HG03139 (cell line): ENCODE data around the gene SLC25A44.
"Not testable (repeated sequence)": the region's sequence is repeated elsewhere in the genome, so short reads cannot be mapped to it uniquely, and the experiment has no call there.

Experiments used
- ATAC-seq: cut with Tn5 transposase; IDR thresholded peaks from one replicate; pipeline ENCODE4 v1.9.1; 2021; ENCODE audit not compliant: unreplicated experiment

The SLC25A44 gene

DNA sequence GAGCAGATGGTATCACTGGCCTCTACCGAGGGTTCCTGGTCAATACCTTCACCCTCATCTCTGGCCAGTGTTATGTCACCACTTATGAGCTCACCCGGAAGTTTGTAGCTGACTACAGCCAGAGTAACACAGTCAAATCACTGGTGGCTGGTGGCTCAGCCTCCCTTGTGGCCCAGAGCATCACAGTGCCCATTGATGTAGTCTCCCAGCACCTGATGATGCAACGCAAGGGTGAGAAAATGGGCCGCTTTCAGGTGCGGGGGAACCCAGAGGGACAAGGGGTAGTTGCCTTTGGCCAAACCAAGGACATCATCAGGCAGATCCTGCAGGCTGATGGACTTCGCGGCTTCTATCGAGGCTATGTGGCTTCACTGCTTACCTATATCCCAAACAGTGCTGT is 6.1 kb downstream of the SLC25A44 start:
- no peak for ATAC-seq

DNA sequence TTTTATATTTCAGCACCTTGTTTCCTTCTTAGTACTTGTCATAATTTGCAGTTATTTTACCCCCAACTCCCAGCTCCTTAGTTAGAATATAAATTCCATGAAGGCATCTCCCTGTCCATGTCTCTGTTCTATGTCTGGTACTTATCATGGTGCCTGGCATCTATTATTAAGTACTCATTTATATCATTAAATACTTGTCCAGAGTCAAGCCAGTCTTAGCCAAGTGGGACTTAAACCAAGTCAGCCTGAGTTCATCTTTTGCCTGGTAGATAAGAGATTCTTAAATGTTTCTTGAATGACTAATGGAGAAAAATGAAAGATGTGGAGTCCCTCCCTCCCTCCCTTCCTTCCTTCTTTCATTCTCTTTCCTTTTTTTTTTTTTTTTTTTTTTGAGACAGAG is 9.4 kb downstream of the SLC25A44 start:
- no peak for ATAC-seq

DNA sequence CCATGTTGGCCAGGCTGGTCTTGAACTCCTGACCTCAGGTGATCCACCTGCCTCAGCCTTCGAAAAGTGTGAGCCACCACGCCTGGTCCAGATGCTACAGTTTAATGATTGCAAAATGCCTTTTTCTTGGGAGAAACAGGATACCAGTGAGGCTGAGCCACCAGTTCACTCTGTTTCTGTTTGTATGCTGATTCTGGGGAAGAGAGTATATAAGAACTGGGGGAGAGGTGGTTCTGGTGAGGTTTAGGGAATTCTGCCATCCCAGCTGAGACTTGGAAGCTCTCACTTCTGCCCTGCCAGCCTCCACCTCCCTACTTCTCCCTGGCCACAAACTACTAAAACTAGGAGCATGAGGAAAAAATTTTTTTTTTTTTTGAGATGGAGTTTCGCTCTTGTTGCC is 10.8 kb downstream of the SLC25A44 start:
- ATAC-seq: no peak

DNA sequence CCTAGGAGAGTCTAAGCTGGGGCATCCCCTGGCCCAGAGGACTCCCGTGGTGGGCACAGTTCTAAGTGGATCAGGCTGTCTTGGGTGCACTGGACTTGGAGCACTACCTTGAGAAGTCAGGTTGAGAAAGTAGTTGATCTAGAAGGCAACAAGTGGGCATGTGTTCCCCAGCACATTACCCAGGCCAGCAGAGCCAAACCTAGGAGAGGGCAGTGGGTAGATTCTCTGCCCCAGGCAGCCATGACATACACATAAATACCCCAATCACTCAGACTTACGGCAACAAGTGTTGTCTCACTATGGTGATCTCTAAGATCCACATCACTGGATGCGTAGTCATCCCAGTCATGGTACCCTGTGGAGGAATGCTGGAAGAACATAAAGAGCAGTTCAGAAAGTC is 17.3 kb downstream of the SLC25A44 start:
- ATAC-seq: no peak

DNA sequence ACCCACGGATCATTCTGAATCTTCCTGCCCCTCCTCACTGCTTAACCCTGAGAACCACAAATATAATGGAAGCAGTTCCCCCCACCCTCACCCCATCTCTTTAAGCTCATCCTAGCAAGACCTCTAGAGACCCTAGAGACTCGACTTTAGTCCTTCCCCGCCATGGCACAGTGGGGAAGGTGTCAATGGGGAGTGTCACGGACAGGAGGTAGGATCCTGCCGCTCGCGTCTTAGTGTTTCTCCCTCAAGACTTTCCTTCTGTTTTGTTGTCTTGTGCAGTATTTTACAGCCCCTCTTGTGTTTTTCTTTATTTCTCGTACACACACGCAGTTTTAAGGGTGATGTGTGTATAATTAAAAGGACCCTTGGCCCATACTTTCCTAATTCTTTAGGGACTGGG is 18.2 kb downstream of the SLC25A44 start:
- no peak for ATAC-seq

DNA sequence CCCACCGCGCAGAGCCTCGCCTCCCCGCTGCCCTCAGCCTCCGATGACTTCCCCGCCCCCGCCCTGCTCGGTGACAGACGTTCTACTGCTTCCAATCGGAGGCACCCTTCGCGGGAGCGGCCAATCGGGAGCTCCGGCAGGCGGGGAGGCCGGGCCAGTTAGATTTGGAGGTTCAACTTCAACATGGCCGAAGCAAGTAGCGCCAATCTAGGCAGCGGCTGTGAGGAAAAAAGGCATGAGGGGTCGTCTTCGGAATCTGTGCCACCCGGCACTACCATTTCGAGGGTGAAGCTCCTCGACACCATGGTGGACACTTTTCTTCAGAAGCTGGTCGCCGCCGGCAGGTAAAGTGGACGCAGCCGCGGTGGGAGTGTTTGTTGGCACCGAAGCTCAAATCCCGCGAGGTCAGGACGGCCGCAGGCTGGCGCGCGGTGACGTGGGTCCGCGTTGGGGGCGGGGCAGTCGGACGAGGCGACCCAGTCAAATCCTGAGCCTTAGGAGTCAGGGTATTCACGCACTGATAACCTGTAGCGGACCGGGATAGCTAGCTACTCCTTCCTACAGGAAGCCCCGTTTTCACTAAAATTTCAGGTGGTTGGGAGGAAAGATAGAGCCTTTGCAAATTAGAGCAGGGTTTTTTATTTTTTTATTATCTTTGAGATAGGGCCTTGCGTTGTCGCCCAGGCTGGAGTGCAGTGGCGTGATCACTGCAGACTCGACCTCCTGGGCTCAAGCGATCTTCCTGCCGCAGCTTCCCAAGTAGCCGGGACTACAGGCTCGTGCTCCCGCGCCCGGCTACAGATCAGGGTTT is 19.1 kb downstream of the SLC25A44 start, which contains the start of gene PMF1:
TSS of gene PMF1 (plus strand) at position 175 of the 811 bp plus-strand sequence. CDS start at position 184, 9 bp downstream.
- peak; percentile 83 for ATAC-seq

DNA sequence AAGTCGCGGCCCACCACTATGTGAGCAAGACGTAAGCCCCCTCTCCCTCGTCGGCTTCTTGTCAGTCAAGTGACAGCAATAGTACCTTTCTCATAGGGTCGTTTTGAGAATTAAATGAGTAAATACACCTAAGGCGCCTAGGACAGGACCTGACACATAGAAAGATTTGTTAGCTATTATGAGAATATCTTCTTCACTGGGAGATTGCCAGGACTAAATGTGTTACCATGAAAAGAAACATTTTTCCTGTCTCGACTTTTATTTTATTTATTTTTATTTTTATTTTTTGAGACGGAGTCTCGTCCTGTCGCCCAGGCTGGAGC is 19.7 kb downstream of the SLC25A44 start:
- ATAC-seq: no peak

DNA sequence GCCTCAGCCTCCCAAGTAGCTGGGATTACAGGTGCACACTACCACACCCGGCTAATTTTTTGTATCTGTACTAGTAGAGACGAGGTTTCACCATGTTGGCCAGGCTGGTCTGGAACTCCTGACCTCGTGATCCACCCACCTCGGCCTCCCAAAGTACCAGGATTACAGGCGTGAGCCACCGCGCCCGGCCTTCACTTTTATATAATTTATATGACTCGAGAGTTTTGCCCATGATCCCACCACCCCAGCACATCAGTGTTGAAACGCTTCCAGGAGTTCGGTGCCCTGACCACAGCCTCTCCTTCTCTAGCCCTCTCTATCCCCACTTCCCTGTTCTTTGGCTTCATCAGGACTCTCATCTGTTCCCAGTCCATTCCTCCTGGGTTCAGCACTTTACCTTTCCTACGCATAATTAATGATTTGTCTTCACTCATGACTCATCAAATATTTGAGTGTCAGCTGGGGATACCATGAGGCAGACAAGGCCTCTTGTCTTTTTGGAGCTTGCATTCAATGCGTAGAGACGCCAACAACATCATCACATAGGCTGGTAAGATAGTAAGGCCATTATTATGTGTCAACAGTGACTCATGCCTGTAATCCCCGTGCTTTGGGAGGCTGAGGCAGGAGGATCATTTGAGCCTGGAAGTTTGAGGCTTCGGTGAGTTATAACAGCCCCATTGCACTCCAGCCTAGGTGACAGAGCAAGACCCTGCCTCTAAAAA is 20.3 kb downstream of the SLC25A44 start:
- ATAC-seq: no peak

DNA sequence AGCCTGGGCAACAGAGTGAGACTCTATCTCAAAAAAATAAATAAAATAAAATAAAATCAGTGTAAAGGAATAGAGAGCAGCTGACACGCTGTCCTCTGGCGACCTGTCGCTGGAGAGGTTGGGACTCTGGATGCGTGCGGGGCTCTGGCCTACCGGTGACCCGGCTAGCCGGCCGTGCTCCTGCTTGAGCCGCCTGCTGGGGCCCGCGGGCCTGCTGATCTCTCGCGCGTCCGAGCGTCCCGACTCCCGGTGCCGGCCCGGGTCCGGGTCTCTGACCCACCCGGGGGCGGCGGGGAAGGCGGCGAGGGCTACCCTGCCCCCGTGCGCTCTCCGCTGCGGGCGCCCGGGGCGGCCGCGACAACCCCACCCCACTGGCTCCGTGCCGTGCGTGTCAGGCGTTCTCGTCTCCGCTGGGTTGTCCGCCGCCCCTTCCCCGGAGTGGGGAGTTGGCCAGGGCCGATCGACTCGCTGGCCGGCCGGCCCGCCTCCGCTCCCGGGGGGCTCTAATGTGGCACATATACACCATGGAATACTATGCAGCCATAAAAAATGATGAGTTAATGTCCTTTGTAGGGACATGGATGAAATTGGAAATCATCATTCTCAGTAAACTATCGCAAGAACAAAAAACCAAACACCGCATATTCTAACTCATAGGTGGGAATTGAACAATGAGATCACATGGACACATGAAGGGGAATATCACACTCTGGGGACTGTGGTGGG is 22.6 kb downstream of the SLC25A44 start:
- not testable (repeated sequence) for ATAC-seq

DNA sequence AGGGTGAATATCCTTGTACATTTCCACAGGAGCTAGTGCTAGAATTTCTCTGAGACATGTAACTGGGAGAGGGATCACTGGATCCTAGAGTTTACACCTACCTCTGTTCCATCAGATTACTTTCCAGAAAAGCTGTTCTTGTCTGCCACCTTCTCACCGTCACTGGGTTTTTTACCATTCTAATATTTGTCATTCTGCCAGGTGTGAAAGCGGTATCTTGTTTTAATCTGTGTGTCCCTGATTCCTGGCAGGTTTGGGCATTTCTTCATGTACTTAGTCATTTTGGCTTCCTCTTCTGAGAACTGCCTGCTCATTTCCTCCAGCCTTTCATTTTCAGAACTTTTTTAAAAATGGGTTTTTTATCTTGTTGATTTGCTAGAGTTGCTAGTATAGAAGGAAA is 24.0 kb downstream of the SLC25A44 start:
- ATAC-seq: no peak

DNA sequence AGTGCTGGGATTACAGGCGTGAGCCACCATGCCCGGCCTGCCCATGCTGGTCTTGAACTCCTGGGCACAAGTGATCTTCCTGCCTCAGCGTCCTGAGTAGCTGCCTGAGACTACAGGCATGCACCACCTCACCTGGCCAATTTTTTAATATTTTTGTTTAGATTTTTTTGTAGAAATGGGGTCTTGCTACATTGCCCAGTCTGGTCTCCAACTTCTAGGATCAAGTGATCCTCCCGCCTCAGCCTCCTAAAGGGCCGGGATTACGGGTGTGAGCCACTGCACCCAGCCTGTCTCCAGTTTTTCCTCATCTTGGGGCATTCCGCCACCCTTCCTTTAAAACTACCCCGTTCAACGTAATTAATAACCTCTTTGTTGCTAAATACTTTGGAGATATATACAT is 26.3 kb downstream of the SLC25A44 start:
- no peak for ATAC-seq

DNA sequence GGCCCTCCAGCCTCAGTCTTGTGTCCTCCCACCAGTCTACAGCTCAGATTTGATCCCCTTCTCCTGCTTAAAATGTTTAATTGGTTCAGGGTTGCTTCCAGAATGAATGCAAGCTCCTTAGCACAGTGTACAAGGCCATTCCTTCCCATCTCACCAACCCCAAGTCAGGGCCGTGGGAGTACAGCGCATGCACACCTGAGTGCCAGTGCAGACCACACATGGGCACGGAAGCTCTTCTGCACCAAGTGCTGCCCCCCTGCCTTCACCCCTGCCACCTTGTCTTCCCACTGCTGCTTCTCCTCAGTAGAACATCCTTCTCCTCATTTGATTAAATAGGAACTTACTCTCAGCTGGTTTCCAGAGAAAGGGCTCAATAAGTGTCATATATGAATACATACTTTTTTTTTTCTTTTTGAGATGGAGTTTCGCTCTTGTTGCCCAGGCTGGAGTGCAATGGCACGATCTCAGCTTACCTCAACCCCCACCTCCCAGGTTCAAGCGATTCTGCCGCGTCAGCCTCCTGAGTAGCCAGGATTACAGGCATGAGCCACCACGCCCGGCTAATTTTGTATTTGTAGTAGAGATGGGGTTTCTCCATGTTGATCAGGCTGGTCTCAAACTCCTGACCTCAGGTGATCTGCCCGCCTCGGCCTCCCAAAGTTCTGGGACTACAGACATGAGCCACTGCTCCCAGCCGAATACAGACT is 28.2 kb downstream of the SLC25A44 start:
- ATAC-seq: no peak

DNA sequence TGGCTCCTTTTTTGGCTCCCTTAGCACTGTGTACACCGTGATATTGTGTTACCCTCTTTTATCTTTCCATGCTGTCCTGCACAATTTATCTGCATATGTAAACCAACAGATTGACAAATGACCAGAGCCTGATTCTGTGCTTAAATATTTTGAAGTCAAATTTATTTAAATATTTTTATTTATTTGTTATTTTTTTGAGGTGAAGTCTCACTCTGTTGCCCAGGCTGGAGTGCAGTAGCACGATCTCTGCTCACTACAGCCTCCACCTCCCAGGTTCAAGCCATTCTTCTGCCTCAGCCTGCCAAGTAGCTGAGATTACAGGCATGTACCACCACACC is 31.7 kb downstream of the SLC25A44 start:
- no peak for ATAC-seq

DNA sequence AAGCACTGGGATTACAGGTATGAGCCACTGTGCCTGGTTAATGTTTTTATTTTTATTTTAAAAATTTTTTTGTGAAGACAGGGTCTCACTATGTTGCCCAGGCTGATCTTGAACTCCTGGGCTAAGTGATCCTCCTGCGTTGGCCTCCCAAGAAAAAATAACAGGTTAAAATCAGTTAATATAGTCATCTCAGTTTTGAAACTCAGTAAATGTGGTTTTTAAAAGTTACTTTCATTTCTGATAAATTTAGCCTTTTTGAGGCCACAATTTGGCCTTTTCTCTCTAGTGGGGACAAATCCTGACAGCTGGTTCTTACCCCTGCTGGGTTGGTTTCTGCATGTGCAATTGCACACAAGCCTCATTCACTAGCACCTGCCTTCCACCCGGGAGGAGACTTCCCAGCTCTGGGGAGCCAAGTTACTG is 32.2 kb downstream of the SLC25A44 start:
- ATAC-seq: peak; percentile 51

DNA sequence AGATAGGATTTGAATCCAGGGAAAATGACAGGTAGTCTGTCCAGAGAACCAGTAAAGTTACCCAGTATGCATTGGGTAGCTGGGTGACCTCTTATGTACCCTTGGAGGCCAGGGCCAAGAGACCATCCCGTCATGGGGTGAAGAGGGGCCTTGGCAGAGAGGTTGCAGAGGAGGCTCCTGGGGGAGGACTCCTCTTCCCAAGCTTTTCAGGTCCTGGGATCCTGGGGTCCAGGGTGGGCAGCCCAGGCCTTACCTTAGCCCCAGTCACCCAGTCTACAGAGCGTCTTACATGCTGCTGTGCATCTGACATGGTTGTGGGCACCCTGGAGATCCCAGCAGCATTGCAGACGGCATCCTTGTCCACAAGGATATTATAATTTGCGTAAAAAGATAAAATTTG is 32.9 kb downstream of the SLC25A44 start:
- ATAC-seq: no peak

DNA sequence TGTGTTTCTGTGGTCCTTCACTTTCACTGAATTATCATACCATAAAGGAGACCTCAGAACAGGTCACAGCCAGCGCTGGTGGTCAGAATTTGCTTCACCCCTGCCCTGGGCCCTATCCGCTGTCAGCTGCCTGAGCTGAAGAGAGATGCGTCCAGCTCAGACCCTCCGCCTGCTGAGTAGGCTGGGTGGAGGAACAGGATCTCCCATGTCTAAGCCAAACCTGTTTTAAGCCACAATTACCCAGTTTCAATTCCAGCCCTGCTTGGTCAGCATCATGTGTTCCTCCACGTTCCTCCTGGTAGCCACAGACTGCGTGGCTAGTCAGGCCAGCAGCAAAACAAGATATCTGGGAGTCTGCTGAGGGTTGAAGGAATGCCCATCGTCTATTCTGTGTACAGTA is 34.6 kb downstream of the SLC25A44 start:
- ATAC-seq: no peak

DNA sequence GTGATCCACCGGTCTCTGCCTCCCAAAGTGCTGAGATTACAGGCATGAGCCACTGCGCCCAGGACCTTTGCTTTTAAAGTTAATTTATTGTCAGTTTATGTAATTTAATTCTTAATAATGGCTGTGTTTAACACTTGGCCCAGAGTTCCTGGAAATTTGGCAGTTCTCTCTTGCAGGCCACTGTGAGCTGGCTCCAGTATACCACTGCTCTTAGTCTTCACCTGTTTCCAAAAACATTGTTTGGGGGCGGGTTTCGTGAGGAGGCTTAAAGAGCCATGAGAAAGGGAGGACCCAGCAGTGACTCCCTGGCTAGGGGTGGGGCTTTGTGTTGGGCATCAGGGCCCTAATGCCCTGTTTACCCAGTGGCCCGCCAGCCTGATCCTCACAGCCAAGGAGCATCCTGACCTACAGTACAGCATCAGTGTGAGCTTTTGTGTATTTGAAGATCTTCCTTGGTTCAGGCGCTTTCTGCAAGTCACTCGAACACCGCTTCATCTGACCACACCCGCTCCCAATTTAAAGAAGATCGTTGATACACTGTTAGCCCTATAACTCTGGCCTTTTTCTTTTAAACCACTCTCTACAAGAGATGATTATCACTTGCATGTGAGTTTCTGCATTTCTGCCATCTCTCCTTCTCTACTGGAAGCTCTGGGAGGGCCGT is 36.0 kb downstream of the SLC25A44 start:
- ATAC-seq: no peak

DNA sequence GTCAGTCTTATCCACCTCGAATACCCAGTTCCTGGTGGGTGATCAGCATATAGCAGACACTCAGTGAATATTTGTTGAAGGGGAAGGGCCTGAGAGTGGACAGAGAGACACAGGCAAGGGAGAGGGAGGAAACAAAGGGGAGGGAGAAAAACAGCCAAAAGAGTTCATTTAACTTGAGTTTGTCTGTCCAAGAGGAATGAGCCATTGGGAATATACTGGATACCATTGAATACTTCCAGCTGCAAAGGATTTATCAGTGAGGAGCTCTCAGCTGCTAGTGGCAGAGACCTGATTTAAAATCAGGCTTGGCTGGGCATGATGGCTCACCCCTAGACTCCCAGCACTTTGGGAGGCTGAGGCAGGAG is 36.6 kb downstream of the SLC25A44 start:
- no peak for ATAC-seq

DNA sequence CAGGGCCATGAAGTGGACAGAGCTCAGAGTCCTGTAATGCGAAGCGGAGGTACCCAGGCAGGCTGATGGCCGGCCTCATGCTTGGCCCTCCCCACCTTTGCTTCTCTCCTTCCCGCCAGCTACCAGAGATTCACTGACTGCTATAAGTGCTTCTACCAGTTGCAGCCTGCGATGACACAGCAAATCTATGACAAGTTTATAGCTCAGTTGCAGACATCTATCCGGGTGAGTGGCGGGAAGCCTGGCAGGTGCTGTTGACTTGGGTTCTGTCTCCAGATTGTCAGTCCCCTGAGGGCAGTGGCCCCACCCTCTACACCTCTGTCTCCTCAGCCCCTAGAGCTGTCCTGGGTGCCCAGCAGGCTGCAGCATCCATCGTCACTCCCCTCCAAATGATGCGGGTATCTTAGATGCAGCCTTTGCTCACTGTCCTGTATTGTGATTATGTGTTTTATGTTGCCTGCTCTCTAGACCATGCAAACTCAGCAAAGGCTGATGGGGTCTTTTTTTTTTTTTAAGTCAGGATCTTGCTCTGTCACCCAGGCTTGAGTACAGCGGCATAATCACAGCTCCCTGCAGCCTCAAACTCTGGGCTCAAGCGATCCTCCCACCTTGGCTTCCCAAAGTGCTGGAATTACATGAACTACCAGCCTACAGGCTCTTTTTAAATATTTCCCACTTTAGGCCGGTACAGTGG is 38.4 kb downstream of the SLC25A44 start:
- ATAC-seq: no peak

DNA sequence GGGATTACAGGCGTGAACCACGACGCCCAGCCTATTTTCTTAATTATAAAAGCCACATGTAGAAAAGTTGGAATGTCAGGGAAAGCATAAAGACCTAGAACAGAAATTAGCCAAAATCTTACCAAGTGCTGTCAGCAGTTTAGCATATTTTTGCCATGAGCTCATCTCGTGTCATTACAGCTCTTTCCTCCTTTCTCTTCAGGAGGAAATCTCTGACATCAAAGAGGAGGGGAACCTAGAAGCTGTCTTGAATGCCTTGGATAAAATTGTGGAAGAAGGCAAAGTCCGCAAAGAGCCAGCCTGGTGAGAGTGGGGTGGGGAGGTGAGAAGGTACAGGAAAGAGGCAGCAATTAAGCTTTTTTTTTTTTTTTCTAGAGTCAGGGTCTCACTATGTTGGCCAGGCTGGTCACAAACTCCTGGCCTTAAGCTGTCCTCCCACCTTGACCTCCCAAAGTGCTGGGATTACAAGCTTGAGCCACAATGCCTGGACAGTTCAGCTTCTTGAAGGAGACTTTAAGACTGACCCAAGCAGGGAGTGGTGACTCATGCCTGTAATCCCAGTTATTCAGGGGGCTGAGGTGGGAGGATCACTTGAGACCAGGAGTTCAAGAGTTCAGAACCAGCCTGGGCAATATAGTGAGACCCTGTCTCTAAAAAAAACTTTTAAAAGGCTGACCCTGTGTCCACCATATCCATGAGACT is 39.7 kb downstream of the SLC25A44 start:
- ATAC-seq: no peak
